Testis (tissue), 2 donors: Measurements from ENCODE around the gene DUSP8.

Source experiments
- POLR2A ChIP-seq: fragments of 450-650 bp; IDR thresholded peaks from one replicate; pipeline ENCODE4 v1.6.1; 2017; ENCODE audit warnings: antibody characterized with exemption, mild to moderate bottlenecking, moderate library complexity
- TF ChIP-seq, protein P1 (sequence below), 3 experiments: fragments of 450-650 bp in 2 of 3; fragments of 200-600 bp in 1 of 3; sonication (generic) in 1 of 3; IDR thresholded peaks; one replicate each; pipeline ENCODE4 v1.5.1; 2016 to 2019; ENCODE audit warnings: antibody characterized with exemption in 3 of 3, mild to moderate bottlenecking in 2 of 3, moderate library complexity in 1 of 3

DNA sequence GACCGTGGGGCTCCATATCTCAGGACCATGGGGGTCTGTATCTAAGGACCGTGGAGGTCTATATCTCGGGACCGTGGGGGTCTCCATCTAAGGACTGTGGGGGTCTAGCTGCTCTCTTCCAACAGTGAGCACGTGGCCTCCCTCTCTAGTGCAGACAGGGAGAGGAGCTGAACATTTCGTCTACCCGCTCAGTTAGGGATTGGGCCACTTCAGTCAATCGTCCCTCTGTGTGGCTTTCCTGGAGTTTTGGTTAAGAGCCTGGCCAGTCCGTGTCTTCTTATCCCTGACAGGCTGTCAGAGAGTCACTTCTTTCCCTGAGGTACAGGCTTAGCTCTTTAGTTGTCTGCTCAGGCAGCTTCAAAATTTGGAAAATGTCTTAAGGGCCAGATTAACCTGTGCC lies 9.9 kb upstream of the DUSP8 start:
- TF ChIP-seq, protein P1, sequence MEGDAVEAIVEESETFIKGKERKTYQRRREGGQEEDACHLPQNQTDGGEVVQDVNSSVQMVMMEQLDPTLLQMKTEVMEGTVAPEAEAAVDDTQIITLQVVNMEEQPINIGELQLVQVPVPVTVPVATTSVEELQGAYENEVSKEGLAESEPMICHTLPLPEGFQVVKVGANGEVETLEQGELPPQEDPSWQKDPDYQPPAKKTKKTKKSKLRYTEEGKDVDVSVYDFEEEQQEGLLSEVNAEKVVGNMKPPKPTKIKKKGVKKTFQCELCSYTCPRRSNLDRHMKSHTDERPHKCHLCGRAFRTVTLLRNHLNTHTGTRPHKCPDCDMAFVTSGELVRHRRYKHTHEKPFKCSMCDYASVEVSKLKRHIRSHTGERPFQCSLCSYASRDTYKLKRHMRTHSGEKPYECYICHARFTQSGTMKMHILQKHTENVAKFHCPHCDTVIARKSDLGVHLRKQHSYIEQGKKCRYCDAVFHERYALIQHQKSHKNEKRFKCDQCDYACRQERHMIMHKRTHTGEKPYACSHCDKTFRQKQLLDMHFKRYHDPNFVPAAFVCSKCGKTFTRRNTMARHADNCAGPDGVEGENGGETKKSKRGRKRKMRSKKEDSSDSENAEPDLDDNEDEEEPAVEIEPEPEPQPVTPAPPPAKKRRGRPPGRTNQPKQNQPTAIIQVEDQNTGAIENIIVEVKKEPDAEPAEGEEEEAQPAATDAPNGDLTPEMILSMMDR (IDR thresholded peaks at IDR 0.05), result no peak
- TF ChIP-seq POLR2A, result no peak
